SH-SY5Y (cell line): ENCODE data around the gene FGGY.

Experiments used
- GATA2 ChIP-seq: IDR thresholded peaks from 2 replicates; pipeline ENCODE4 v1.6.1; 2011; ENCODE audit warnings: mild to moderate bottlenecking, low read depth, low read length
- GATA3 ChIP-seq: IDR thresholded peaks from 2 replicates; pipeline ENCODE4 v1.6.1; 2011; ENCODE audit warnings: low read depth, mild to moderate bottlenecking, low read length, moderate library complexity

GRCh38 chr1:59302871-59303270 lies 6.0 kb downstream of the FGGY start:
- TF ChIP-seq GATA2 (no peak), GATA3 (no peak)
